HepG2 (cell line): ENCODE results near the gene FAH. TPM values are rescaled to one million over a fixed set of nuclear protein-coding genes. Genes with fewer than 3 reads are reported as not detected.
A peak's percentile ranks its signal among the peaks of the same experiment; 100 is the strongest.

Experiments used
- ATF4 ChIP-seq, 2 experiments: fragments of 450-650 bp in 1 of 2; sonication (generic) in 1 of 2; formaldehyde crosslinking; IDR thresholded peaks; 2 replicates each; pipeline versions ENCODE4 v1.5.0 to v1.8.0; 2020 to 2022; ENCODE audit warnings: mild to moderate bottlenecking in 1 of 2, missing genetic modification reagents in 1 of 2
- DNMT3B ChIP-seq: conservative IDR thresholded peaks from 2 replicates; pipeline ENCODE4 v1.6.1; 2016; ENCODE audit warnings: missing biosample characterization, control low read depth
- FOXM1 ChIP-seq: sonication (generic); formaldehyde crosslinking; IDR thresholded peaks from 2 replicates; pipeline ENCODE4 v1.5.0; 2020; ENCODE audit warnings: missing genetic modification reagents
- MLX ChIP-seq: IDR thresholded peaks from 2 replicates; pipeline ENCODE4 v1.6.1; 2016
- MLXIP ChIP-seq: sonication (generic); formaldehyde crosslinking; IDR thresholded peaks from 2 replicates; pipeline ENCODE4 v1.9.0; 2021; ENCODE audit warnings: missing genetic modification reagents, borderline replicate concordance
- RNF219 ChIP-seq: sonication (generic); formaldehyde crosslinking; IDR thresholded peaks from 2 replicates; pipeline ENCODE4 v1.5.0; 2020; ENCODE audit warnings: mild to moderate bottlenecking, missing genetic modification reagents
- SNAPC2 ChIP-seq: sonication (generic); formaldehyde crosslinking; IDR thresholded peaks from 2 replicates; pipeline ENCODE4 v1.8.1; 2022; ENCODE audit warnings: mild to moderate bottlenecking, missing genetic modification reagents
- SP1 ChIP-seq, 2 experiments: fragments of 450-650 bp in 1 of 2; sonication (generic) in 1 of 2; formaldehyde crosslinking in 1 of 2; IDR thresholded peaks; 2 replicates each; pipeline versions ENCODE4 v1.4.0 to v1.6.1; 2016 to 2020; ENCODE audit warnings: missing genetic modification reagents in 1 of 2
- SRSF4 ChIP-seq: fragments of 200-400 bp; formaldehyde crosslinking; IDR thresholded peaks from one replicate; pipeline ENCODE4 v1.6.1; 2018; ENCODE audit warnings: mild to moderate bottlenecking, low read depth, low read length, moderate library complexity; ENCODE audit not compliant: poor library complexity, severe bottlenecking
- ZNF292 ChIP-seq: sonication (generic); formaldehyde crosslinking; IDR thresholded peaks from 2 replicates; pipeline ENCODE4 v1.8.1; 2022; ENCODE audit warnings: mild to moderate bottlenecking, low read depth, missing genetic modification reagents, borderline replicate concordance
- ZNF431 ChIP-seq: sonication (generic); formaldehyde crosslinking; IDR thresholded peaks from 2 replicates; pipeline ENCODE4 v1.9.0; 2022; ENCODE audit warnings: missing genetic modification reagents, low read depth, mild to moderate bottlenecking, borderline replicate concordance
- ZNF775 ChIP-seq: sonication (generic); formaldehyde crosslinking; IDR thresholded peaks from 2 replicates; pipeline ENCODE4 v1.4.0; 2020; ENCODE audit warnings: missing genetic modification reagents, mild to moderate bottlenecking, moderate library complexity, borderline replicate concordance
- ZNF883 ChIP-seq: sonication (generic); formaldehyde crosslinking; IDR thresholded peaks from 2 replicates; pipeline ENCODE4 v1.5.1; 2020; ENCODE audit warnings: mild to moderate bottlenecking, missing genetic modification reagents; ENCODE audit errors: not compliant biosample characterization
- polyA plus RNA-seq, 8 experiments: library from polyadenylated mRNA; depleted of rRNA in 3 of 8; stranded (reverse) in 7 of 8; unstranded in 1 of 8; fragments of >200 nt; fragmentation: Illumina TruSeq in 4 of 8; extraction: Trizol in 4 of 8; gene quantifications; 2 replicates each; pipeline versions ENCODE4 v1.2.1 to v1.2.3, GENCODE V29; 2011 to 2016; ENCODE audit warnings: low read depth in 4 of 8, missing spikeins in 1 of 8, mixed read lengths in 1 of 8; ENCODE audit not compliant: insufficient read depth in 1 of 8
- total RNA-seq, 5 experiments: library from RNA; depleted of rRNA; stranded (reverse); fragments of >200 nt; fragmentation: Illumina TruSeq; extraction: Trizol; gene quantifications; 2 replicates each; pipeline ENCODE4 v1.2.3, GENCODE V29; 2016; ENCODE audit warnings: low read depth in 1 of 5
- TF ChIP-seq, protein P1 (sequence below): sonication (generic); formaldehyde crosslinking; IDR thresholded peaks from 2 replicates; pipeline ENCODE4 v1.4.0; 2020; ENCODE audit warnings: missing genetic modification reagents
- TF ChIP-seq, protein P2 (sequence below): sonication (generic); formaldehyde crosslinking; IDR thresholded peaks from 2 replicates; pipeline ENCODE4 v1.8.0; 2022; ENCODE audit warnings: mild to moderate bottlenecking, missing genetic modification reagents, moderate library complexity

Gene FAH
- total and polyA plus RNA-seq, 2 of the 13 experiments (the other 11 are each of a cell fraction or from before 2014, with no cell fraction given): 36.6 to 75.0 TPM

DNA sequence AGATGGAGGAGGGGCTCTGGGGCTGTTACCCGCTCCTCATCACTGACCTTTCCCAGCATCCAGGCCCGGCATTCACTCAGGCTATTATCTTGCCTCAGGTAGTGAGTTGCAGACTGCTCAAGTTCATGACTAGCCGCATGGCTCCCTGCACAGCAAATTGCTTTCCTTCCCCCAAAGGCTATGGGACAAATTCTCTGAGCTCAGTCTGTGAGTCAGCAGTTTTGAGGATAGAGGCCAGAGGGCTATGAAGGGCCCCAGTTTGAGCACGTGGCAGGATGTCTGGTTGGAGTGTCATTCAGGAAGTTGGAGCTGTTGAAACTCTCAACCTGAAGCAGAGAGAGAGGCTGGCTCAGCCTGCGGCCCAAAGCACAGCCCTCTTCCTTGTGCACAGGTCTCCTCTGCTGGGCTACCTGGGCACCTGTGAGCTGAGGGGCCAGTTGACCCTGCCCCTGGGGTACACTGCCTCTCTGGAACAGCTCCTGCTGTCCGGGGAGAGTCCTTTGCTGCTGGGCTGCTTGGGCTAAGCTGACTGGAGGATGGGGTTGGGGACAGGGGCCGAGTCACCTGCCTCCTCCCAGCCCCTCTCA is 7.9 kb downstream of the FAH start (continued):
- no peak; a peak in 1 of 4 replicates for TF ChIP-seq ATF4 (CRISPR knock-in tag; IDR thresholded peaks at IDR 0.05)
- no peak for TF ChIP-seq ZNF775 (CRISPR knock-in tag)
- peak; percentile 26 for TF ChIP-seq ZNF883 (CRISPR knock-in tag)
- peak; percentile 41; the same call in 1 of the 2 replicates for TF ChIP-seq MLXIP (CRISPR knock-in tag)
- TF ChIP-seq, protein P1, sequence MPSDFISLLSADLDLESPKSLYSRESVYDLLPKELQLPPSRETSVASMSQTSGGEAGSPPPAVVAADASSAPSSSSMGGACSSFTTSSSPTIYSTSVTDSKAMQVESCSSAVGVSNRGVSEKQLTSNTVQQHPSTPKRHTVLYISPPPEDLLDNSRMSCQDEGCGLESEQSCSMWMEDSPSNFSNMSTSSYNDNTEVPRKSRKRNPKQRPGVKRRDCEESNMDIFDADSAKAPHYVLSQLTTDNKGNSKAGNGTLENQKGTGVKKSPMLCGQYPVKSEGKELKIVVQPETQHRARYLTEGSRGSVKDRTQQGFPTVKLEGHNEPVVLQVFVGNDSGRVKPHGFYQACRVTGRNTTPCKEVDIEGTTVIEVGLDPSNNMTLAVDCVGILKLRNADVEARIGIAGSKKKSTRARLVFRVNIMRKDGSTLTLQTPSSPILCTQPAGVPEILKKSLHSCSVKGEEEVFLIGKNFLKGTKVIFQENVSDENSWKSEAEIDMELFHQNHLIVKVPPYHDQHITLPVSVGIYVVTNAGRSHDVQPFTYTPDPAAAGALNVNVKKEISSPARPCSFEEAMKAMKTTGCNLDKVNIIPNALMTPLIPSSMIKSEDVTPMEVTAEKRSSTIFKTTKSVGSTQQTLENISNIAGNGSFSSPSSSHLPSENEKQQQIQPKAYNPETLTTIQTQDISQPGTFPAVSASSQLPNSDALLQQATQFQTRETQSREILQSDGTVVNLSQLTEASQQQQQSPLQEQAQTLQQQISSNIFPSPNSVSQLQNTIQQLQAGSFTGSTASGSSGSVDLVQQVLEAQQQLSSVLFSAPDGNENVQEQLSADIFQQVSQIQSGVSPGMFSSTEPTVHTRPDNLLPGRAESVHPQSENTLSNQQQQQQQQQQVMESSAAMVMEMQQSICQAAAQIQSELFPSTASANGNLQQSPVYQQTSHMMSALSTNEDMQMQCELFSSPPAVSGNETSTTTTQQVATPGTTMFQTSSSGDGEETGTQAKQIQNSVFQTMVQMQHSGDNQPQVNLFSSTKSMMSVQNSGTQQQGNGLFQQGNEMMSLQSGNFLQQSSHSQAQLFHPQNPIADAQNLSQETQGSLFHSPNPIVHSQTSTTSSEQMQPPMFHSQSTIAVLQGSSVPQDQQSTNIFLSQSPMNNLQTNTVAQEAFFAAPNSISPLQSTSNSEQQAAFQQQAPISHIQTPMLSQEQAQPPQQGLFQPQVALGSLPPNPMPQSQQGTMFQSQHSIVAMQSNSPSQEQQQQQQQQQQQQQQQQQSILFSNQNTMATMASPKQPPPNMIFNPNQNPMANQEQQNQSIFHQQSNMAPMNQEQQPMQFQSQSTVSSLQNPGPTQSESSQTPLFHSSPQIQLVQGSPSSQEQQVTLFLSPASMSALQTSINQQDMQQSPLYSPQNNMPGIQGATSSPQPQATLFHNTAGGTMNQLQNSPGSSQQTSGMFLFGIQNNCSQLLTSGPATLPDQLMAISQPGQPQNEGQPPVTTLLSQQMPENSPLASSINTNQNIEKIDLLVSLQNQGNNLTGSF (CRISPR knock-in tag): no peak
- no peak for TF ChIP-seq SP1 (IDR thresholded peaks at IDR 0.05)
- TF ChIP-seq SP1 (CRISPR knock-in tag; IDR thresholded peaks at IDR 0.05): no peak; the same call in 1 of the 2 replicates
- TF ChIP-seq RNF219 (CRISPR knock-in tag): no peak
- TF ChIP-seq FOXM1 (CRISPR knock-in tag): no peak
- TF ChIP-seq SNAPC2: peak; percentile 62; the same call in 1 of the 2 replicates
- peak; percentile 72; the same call in 1 of the 2 replicates for TF ChIP-seq ZNF292 (CRISPR knock-in tag)
- TF ChIP-seq SRSF4: no peak
- TF ChIP-seq, protein P2, sequence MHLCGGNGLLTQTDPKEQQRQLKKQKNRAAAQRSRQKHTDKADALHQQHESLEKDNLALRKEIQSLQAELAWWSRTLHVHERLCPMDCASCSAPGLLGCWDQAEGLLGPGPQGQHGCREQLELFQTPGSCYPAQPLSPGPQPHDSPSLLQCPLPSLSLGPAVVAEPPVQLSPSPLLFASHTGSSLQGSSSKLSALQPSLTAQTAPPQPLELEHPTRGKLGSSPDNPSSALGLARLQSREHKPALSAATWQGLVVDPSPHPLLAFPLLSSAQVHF (CRISPR knock-in tag): no peak
- peak; percentile 90 for TF ChIP-seq MLX
- 0 out of 2 replicates have a peak, but pooled peaks have one; percentile 40 for TF ChIP-seq DNMT3B
- TF ChIP-seq ZNF431: no peak
